GM15510 (cell line): ENCODE results near the gene ARSJ.

Source experiments
- POLR2A ChIP-seq: IDR thresholded peaks from 3 replicates; pipeline ENCODE4 v1.6.1; 2011; ENCODE audit warnings: borderline replicate concordance; ENCODE audit not compliant: insufficient read length; ENCODE audit errors: extremely low read depth

ARSJ gene

DNA sequence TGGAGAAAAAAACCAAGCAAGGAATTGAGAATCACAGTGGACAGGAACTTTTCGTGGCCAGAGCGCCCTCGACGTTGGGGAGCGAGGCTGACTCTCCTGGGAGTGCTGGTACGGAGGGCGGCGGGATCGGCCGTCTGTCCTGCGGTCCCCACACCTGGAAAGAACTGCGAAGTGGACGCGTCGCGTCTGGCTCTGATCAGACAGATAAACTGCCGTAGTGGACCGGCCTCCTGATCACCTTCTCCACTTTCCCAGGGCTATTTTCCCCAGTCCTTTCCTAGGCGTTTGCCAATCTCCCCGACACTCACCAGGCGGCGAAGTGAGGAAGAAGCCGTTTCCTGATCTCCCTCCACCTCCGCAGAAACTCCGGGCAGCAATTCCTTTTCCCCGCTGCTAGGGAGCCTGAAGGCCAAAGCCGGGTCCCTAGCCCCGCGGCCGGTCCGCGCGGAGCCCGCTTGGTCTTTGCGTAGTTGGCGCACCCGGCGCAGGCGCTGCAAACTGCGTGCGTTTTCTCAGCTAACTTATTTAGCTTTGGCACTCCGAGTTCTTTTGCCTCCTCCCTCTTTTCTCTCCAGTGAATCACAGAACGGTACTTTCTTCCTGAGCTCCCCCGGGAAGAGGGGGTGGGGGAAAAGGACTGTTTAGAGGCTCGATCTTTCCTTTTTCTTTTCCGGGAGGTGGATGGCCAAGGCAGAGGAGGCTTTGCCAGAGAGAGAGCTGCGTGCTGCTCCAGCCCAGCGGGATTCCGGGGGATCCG lies at the start of gene ARSJ:
TSS of gene ARSJ (minus strand) at position 500 of the 757 bp plus-strand sequence. CDS start 813 bp downstream, outside the sequence.
- TF ChIP-seq POLR2A: no peak

DNA sequence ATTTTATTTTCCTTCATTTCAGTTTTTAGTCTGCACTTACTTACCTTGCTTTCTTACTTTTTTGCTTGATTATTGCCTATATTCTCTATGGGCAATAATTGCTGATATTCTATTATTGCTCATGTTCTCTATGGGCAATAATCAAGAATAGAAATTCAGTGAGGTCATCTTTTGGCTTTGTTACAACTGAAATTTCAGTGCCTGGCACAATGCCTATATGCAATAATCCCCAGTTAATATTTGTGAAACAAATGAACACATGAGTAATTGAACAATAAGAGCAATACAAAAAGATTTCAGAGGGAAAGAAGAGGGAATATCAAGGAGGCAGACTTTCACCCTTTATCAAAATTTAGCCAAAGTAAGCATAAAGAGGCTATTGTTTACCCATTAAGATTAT lies 48.6 kb upstream of the ARSJ start:
- no peak for TF ChIP-seq POLR2A

DNA sequence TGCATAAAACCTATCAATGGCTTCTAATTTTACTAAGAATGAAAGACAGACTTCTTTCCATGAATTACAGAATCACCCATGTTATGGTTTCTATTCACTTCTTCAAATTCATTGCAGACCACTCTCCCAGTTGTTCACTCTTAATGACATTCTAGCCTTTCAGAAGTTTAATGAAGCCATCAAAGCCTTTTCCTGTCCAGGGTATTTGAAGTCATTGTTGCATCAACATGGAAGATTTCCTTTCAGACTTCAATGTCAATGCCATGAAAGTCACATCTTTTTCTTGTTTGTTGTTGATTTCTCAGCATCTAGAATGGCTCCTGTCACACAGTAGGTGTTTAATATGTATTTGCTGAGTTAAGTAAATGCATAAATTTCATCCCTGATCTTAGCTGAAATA lies 48.1 kb upstream of the ARSJ start:
- no peak for TF ChIP-seq POLR2A

DNA sequence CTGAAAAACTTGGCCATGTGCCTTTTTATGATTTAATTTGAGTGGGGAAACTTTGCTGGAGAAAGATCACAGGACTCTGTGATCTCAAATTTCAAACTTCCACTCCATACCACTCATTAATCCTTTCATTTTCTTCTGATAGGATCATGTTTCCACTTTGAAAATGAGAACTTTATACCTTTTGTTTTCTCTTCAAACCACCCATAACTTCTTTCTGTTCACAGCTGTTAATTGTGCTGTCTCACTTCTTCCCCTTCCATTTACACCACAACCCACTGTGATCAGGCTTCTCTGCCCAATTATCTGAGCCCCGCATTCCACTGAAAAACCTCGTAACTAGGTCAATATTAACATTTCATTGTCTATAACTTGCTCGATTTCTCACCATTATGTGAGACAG lies 47.0 kb upstream of the ARSJ start:
- TF ChIP-seq POLR2A: no peak

DNA sequence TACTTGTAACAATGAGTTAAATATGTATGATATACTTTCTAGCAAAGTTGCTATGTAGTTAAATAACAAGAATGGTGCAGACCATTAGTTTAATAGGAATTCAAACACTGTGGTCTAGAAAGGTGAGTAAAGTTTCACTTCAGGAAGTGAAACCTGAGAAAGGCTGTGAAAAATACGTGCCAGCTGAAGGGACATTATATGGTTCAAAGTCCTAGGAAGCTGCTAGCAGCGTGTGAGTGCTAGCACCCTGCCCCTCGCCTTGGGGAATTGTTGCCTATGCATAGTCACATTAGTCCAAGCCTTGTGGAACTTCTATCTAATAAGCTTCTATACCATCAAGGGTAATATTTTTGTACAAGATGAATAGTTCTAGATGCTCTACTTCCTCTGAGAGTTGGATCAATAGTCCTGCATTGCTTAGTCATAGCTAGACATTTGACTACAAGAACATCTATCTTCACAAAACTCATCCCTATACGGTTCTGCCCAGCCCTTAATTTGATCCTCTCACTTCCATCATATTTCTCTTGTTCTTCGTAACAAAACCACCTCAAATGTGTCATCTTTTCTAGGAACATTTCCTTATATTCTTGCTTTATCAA lies 45.8 kb upstream of the ARSJ start:
- TF ChIP-seq POLR2A: no peak

DNA sequence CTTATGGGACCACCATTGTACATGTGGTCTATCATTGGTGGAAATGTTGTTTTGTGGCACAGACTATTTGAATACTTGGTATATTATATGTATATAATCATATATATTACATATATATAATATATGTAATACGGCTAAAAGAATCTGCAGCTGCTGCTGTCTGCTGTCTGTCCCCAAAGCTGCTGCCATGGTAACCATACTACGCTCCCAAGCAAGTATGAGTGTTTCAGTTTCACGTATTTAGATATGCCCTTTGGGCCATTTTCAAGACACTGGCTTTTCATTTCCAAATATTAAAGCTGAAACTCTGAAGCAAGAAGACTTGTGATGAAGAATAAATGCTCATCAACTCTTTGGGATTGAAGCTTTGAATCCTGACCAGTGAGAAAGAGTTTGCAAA lies 42.0 kb upstream of the ARSJ start:
- no peak for TF ChIP-seq POLR2A

DNA sequence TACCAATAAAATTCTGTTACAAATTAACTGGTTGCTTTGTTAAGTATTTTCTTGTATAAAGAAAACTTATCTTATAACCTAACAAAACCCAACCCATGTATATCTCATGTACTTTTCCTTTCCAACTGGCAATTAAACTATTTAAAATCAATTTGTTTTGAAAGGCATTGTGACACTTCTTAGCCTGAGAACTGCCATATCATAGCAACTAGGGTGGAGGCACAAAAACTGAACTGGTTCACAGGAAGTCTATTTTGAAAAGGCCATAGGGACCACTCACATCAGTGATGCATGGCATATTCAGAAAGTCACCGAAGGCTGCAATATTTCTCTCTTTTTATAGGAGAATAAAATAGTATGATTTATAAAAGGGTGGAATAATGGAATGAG lies 40.5 kb upstream of the ARSJ start:
- TF ChIP-seq POLR2A: no peak

DNA sequence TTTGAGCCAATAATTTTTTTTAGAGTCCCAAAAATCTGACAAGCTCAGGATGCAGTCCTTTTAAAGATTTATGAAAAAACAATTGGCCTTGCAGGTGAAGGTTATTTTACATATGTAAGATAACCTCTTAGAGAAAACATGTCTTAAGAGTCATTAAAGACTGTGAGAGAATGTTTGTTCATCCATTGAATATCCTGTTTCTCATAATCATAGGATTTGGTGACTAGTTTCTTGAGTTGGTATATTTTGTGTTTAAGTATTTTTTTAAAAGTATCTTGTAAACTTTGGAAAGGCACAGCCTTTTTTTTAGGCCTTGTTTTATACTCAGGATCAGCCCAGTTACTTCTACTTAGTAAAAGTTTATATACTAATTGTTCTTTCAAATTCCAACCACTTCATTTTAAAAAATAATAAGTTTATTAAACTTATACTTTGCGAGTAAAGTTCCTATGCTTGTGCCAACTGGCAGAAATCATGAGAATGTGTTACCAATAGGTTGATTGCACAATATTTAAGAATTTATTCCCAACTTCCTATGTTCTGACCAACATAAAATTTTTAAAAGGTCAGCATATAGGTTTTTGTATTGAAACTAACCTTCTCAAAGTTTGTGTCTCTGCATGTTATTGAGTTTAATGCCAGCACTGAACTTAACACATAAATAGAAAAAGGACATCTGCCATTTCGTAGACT lies 40.0 kb upstream of the ARSJ start:
- no peak for TF ChIP-seq POLR2A

DNA sequence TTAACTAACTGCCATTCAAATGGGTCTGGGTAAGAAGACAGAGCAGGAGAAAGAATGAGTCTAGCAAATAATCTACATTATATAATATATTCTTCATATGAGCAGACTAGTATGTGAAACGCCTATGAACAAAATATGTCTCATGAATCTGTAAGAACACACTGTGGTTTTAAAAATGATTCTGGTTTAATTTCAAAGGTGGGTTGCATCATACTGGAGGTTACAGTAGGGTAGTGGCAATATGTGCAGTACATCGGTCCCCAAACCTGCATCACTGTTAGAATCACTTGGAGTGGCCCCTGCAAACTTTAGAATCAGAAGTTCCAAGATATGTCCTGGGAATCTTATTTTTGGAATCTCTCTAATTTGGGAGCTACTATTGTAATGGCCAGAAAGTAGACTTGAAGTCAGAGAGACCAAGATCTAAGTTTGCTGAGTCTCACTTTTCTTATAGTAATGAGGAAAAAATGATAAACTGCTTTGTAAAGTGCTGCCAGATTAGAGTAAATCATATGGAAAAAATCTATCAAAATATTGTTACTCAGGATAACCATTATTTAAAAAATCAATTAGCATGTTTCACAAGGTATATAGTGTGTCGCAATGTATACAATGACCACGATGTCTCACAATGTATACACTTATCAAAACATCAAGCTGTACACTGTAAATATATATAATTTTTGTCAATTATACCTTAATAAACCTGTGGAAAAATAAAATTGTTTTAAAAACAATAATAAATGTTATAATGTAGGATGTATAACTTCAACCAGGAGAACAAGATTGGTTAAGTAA lies 37.9 kb upstream of the ARSJ start:
- TF ChIP-seq POLR2A: no peak

DNA sequence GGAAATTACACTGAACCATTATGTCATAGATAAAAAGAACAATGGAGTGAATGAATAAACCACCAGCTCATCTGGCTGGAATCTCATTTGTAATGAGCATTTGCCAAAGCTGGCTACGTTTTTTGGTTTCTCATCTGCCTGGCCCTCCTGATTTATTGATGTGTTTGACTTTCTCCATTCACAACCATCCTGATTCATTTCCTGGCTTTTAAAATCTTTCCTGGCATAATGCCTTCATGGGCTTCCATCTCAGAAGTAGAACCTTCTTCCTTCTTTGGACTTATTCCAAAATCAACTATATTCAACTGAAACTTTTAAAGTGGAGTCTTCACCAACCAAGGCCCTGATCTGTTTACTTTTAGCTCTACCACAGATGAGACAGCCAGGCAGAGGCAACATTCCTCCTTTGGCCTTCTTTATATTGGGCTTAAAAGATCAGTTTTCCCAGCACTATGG lies 36.0 kb upstream of the ARSJ start:
- TF ChIP-seq POLR2A: no peak

DNA sequence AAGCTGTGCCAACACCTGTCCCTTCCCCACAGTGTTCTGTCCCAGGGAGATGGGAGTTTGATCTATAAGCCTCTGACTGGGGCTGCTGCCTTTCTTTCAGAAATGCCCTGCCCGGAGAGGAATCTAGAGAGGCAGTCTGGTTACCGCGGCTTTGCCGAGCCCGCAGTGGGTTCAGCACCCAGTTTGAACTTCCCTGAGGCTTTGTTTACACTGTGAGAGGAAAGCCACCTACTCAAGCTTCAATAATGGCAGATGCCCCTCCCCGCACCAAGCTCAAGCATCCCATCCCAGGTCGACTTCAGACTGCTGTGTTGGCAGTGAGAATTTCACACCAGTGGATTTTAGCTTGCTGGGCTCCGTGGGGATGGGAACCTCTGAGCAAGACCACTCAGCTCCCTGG lies 33.3 kb upstream of the ARSJ start:
- no peak for TF ChIP-seq POLR2A

DNA sequence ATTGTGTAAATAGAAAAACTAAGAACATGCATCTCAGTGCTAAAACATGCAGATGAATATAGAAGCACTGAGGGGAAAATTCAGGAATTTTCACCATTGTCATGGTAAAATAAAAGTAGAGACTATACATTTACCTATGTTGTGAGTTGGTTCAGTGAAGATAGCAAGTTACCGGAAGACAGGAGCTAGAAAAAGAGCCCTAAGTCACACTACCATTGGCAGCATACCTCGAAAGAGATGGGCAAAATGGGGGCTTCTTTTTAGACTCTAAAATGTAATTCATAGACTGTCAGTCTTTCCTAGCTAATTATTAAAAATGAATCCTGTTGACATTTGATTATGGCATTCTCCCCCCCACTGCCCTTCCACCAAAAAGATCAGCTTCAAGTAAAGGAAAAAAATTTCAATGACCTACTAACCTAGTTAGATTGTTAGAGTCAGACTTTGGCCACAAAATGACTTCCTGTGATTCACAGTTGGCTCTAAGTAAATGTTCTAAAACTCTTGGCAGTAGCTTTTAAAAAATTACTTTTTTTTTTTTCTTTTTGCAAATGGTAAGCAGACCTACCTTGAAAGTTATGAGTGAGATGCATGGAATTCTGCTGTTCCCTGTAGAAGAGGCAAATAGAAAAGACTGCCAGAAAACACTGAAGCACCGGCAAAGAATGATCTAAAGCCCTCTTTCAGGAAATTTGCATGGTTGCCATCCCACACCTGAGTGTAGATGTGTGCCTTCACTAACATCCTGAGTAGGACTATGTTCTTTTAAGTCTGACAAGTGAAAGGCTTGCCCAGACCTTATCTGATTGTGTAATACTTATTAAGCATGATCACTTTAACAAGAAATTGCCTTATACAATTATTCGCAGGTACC lies 26.4 kb upstream of the ARSJ start:
- no peak for TF ChIP-seq POLR2A

DNA sequence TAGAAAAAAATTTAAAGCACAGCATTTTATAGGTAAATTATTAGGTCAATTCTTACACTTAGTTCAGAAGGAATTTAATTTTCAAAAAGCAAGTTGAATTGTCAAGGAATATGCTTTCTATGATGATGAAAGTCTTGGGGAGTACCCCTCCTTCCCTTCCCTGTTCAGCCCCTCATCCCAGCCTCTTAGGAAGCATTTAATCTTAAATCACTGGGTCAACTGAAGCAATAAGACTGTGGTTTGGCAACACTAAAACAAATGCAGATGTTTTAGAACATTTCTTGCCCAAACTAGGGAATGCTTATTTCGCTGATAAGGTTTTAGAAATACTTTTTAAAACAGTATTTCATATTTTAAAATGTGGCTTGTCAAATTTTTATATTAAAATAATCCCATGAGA lies 19.1 kb upstream of the ARSJ start:
- no peak for TF ChIP-seq POLR2A

DNA sequence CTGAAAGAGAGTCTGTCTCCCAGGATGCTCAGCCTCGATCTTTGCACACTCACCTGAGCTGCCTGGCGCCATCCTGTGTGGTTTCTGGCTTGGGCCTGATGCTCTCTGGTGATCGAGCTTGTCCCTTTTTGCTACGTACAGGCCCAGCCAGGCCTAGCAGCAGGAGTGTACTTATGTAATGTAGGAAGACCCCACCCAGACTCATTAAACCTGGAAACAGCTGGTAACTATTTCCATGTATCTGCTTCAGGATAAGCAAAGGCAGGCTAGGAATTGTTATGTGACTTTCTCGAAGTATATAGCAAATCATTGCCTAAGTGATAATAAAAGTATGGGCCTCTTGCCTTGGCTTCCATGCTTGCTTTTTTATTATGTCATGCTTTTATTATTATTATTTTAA lies 18.6 kb upstream of the ARSJ start:
- no peak for TF ChIP-seq POLR2A
